UCSD-AML1 (cell line): ENCODE data around the gene ST8SIA1.

Source experiments
- DNase-seq: peaks from one replicate; lab custom pipeline; 2025; ENCODE audit not compliant: unreplicated experiment; lab: John Stamatoyannopoulos, UW

ST8SIA1 gene

DNA sequence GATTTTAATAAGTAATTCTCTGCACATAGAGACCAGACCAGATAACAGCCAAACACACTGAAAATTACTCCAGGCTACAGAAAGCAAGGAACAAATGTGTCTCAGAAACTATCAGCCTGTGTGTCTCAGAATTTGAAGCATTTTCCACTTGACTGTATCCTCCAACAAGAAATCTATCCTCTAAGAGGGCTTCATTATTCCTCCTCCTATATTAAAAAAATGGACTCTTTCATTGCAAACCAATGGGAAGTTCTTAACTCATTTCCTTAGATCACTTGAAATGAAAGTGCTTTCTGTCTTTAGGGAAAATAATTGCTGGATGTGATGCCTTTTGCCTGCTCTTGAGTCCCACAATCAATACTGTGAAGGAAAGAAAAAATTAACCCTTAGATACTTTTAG lies 2.3 kb downstream of the ST8SIA1 start:
- DNase-seq, result no peak

DNA sequence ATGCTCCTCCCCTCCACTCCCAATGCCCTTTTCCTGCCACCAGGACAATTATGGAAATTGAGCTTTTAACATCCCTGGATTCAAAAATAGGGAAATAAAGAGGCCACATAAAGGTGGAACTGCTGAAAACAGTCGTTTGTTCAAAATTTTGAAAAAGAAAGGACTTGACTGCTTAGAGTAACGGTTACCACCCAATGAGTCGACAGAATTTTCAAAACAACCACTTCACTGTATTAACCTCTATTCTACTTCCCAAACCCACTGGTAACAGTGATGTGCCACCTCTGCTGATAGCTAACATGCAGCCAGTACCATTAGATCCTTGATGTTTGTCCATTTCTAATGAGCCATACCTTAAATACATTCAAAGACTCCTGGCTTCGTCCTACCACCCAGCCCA lies 4.9 kb downstream of the ST8SIA1 start:
- DNase-seq, result no peak

DNA sequence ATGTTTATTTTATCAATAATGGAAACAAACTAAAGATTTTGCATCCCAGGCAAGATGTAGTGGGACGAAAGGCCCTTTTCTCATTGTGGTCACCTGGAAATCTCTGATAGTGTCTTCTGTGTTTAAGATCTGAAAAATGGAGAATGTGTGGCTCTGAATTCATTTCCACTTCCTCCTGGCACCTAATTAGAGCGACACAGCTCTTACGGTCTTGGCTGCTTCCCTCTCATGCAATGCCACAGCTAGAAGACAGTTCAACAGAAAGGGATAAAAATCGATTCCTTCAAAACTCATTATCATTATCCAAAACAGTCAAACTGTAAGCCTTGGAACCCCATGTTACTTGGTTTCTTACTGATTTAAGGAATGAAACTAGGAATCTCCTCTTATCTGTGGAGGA lies 9.3 kb downstream of the ST8SIA1 start:
- no peak for DNase-seq

DNA sequence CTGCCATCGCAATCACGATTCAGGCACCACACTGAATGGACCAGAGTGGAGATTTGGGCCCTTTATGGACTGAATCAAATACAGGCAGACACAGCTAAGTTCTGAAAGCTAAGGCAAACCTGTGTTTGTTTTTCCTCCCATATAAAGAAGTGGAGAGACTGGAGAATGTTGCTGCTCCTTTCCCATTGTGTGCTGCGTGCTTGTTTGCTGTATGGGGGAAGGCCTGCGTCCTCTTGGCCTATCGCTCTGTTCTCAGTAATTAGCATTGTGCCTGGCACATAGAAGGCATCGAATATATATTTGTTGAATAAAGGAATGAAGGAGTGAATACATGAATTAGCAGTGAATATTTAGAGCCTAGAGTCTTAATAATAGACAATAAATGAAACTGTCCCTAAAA lies 12.4 kb downstream of the ST8SIA1 start:
- DNase-seq, result no peak

DNA sequence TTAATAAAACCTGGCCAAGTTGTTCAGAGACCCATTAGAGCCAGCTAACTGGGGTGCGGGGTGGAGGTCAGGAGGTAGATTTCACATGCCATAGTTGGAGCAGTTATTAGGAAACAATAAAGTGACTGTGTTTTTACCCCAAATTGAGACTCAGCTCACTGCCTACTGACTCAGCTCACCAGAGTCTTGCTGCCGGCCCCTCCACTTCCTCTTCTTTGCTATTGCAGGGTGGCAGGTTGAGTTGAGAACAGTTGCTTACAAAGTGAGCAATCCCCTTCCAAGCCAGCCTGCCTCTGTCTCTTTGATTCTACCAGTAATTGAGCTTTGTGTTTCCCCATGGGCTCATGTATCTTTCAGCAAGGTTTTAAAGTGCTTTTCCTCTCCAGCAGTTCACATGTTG lies 12.9 kb downstream of the ST8SIA1 start:
- DNase-seq, result peak; percentile 21

- DNase-seq, result peak; percentile 21
Measured at GRCh38 chr12:22321018-22321605, 13.4 kb downstream of the ST8SIA1 start.

DNA sequence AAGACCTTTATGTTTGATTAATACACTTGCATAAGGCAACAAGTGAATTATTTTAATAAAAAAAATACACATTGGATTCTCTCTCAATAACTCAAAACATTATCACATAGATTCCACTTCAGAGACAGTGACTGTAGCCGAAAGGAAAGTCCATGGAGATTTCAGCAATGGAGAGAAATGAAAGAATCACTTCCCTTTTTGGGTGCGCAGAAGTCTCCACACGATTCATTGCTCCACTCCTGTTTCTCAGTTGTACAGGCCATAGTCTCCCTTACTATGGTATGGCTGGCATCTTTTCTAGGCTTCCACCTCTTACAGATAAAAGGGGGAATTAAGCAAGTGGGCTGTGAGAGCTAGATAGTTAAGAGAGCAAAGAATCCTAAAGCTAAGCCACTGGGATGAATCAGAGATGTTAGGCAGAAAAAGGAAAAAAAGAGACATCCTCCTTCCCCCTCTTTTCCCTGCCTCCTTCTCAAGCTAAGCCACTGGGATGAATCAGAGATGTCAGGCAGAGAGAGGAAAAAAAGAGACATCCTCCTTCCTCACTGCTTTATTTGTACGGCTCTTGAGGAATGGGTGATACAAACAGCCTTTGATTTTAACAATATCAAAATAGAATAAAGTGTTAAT lies 16.3 kb downstream of the ST8SIA1 start:
- no peak for DNase-seq

DNA sequence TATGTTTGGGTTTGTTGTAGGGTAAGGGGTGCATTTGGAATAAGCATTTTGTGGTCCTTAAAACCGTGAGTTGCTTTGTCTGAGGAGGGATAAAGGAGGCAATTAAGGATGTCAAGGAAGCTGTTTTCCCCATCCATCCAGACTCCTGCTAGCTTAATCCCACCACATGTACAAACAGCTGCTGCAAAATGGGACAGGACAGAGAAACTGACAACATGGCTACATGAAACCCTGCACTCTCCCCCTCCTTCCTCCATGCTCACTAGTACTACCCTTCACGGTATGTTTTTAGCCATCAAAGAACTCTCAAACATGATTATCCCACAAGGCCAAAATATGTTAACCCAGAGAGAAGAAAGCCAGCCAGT lies 20.6 kb downstream of the ST8SIA1 start:
- no peak for DNase-seq

DNA sequence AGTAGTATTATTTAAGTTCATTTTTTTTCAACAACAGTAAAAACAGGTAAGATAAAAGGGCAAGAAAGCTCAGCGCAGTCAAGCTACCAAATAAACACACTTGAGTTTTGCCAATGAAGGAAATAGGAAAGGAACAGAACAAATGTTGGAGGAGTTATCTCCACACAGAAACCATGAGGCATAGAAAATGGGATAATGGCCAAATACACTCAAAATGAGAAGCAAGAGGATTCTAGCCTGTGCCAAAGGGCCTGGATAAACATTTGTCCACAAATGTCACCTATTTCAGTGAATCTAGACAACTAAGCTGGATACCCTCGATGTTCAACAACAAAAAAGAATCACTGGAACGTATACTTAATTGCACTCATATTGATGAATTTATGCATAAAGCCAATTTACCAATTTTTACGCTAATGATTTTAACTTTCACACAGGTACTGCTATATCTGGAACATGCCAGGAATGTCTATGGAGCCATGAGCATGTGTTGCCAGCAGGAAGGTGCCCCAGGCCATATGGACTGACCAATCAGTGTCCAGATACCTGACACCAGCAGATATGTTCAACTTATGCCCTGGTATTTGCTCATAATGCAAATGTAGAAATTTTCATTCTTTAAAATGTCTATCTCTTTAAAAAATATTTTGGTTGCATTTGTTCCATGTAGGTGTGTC lies 21.1 kb downstream of the ST8SIA1 start:
- DNase-seq, result no peak

- no peak for DNase-seq
Measured at GRCh38 chr12:22312336-22312735, 22.2 kb downstream of the ST8SIA1 start.

DNA sequence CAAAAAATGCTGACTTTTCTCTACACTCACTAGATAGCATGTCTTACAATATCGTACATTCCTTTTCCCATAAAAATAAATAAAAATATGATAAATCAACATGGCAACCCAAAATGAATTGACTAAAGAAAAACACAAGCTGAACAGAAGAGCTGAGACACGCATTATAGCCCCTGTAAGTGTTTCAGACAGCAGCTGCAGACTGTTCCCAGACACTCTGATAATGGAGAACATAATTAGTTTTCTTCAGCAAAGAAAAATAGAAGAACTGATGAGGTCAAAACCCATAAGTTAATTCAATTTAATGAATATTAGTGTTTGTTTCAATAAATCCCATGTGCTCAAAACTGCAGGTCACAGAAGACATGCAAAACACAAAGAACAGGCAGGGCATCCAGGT lies 23.8 kb downstream of the ST8SIA1 start:
- DNase-seq, result no peak

- no peak for DNase-seq
Measured at GRCh38 chr12:22310275-22310674, 24.2 kb downstream of the ST8SIA1 start.

DNA sequence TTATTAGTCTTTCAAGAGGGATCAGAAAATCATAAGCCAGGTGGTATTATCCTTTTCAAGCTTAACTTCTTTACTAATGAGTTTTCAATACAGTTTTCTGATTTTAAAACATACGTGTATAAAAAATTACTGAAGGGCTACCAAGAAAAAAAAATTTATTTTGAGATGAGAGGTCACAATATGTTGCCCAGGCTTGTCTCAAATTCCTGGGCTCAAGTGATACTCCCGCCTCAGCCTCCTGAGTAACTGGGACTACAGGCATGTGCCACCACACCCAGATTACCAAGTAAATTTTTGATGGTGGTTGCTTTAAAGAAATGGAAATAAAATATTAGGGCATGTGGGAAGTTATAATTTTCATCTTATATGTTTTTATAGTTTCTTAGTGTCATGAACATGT lies 26.7 kb downstream of the ST8SIA1 start:
- no peak for DNase-seq

DNA sequence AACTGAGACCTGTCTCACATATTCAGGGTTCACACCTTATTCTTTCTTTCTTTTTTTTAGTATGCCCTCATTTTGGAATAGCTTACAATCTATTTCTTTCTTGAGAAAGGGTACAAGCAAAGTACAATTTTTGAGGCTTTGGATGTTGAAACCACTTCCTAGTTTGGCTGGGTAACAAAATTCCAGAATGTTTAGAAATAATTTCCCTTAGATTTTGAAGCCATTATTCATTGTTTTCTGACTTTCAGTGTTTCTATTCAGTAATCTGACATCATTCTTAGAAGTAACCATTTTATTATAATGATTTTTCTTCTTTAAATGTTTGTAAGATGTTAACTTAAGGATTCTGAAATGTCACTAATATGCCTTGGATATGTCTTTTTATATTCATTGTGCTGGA lies 28.2 kb downstream of the ST8SIA1 start:
- DNase-seq, result no peak

GRCh38 chr12:22304341-22304740 lies 30.2 kb downstream of the ST8SIA1 start:
- no peak for DNase-seq

DNA sequence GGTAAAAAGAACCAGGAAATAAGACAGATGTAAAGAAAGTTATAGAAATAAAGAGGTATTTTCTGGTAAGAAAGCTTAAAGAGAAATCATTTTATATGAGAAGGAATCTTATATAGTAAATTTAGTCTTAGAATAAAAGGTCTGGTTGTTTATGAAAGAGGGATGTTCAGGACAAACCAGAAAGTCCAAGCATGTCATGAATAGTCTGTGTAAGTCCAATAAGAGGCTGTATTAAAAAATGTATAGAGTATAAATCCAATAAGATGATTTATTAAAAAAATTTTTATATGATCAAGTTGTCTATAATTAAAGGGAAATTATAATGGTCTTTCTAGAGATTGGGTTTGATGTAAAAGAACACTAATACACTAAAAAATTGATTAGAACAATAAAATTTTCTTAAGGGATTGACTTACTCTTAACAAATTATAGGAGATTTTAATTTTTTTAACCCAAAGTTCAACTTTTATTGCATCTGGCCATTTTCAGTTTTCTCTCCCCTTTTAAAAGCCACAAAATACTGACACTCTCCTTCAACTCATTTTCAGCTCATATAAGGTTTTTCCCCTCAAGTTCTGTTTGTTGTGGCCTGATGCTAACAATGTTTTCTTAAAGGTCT lies 35.1 kb downstream of the ST8SIA1 start:
- no peak for DNase-seq

DNA sequence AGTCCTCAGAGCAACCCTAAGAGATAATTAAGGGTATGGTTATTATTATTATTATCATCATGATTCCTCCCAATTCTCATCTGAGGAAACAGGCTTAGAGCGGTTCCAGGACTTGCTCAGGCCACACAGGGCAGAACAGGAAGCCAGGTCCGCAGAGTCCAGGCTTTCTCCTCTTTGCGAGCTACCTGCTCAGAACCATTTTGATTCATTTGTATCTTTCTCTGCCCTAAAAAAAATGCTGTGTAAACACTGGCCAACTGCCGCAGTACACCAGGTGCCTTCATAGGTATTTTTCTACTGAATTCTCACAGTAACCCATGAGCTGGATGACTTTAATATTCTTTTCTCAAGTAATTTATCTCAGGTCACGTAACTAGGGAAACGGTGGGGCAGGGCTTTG lies 45.3 kb downstream of the ST8SIA1 start:
- DNase-seq, result no peak

- DNase-seq, result peak; percentile 33
Measured at GRCh38 chr12:22287776-22288621, 46.5 kb downstream of the ST8SIA1 start.

DNA sequence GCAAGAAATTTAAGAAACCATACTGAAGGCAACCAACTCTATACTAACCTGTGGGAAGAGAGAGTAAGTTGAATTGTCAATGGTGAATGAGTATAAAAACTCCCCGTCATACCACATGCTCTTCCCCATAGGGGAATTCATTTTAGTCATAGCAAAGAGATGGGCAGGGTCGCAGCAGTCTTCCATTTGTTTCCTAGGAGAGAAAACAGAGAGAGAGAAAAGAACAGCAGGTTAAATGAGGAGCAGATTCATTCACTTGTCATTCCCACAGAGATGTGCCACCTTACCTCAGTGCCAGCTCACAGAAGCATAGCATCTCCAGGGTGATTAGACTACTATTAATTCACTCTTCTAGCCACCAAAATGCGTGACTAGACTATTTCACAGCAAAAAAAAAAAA lies 47.4 kb downstream of the ST8SIA1 start:
- no peak for DNase-seq

GRCh38 chr12:22286569-22286968 lies 47.9 kb downstream of the ST8SIA1 start:
- no peak for DNase-seq

DNA sequence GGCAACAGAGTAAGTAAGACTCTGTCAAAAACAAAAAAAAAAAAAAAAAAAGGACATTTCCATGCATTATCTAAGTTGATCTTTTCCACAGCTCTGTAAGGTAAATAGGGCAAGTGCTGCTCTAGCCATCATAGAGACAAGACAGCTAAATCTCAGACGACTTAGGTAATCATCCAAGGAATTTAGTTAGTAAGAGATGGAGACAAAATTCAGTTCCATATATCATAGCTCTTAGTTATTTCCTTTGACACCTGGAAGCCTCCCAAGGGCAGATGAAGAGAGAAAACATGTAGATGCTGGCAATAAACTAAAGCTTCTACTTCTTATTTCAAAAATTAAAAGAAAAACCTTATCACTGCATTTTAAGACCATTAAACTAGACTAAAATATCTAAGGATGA lies 48.7 kb downstream of the ST8SIA1 start:
- DNase-seq, result no peak
